ENCODE measurements around the gene VAV1.

- no peak for TF ChIP-seq CTCF (conservative IDR thresholded peaks at IDR 0.05; ENCODE audit: low read depth in 2 of 2)
- TF ChIP-seq EZH2 (IDR thresholded peaks at IDR 0.05; ENCODE audit: low read depth, unreplicated experiment) = no peak
- no peak for TF ChIP-seq NANOG (IDR thresholded peaks at IDR 0.05; ENCODE audit: borderline replicate concordance)
- no peak for TF ChIP-seq POLR2AphosphoS5 (IDR thresholded peaks at IDR 0.05; ENCODE audit: low read depth)
- TF ChIP-seq ZNF462 (CRISPR knock-in tag; IDR thresholded peaks at IDR 0.05) = no peak
Measured at GRCh38 chr19:6752256-6753177, 20.0 kb upstream of the VAV1 start.

All from GM23338 (cell line).